Kasumi-1 (cell line): Measurements from ENCODE around the gene WEE2.
"Not testable (repeated sequence)": the region's sequence is repeated elsewhere in the genome, so short reads cannot be mapped to it uniquely, and the experiment has no call there.

Source experiments
- DNase-seq, 2 experiments: peaks; one replicate each; lab custom pipeline; 2025; lab: John Stamatoyannopoulos, UW

The WEE2 gene

GRCh38 chr7:141714571-141714970 lies 6.4 kb downstream of the WEE2 start:
- DNase-seq = no peak

DNA sequence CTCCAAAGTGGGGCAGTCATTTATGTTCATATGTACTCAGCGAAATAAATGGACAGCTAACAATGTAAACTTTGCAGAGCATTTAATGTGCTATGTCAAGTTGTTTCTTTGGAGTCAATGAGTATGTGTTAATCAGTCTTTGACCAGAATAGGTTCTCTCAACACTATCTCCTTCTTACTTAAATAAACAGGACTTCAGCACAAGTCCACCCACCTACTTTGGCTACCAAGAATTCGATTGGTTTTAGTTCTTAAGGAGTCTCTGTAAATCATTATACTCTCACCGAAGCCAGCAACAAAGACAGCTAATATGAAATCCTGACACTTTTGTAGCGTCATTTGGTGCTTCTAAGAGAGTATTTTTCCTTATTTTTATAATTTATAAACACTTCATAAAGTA lies 6.9 kb downstream of the WEE2 start:
- no peak for DNase-seq

- no peak for DNase-seq
Measured at GRCh38 chr7:141715794-141716689, 7.9 kb downstream of the WEE2 start.

DNA sequence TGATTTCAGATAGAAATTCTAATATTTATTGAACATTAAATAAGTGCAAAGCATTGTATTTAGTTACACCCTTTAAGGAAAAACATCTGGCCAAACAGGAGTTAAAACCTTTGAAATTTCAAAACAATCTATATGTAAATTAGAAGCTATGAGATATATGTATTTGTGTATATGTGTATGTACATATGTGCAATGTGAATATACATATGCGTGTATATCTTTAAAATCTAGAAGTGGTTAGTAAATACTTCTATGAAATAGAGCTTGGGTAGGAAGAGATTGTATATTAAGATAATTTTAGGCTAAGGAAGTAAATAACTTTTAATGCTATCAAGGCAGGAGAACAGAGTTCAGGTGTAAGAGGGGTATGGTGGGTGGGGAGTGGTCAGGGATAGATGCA lies 9.3 kb downstream of the WEE2 start:
- no peak for DNase-seq

GRCh38 chr7:141722529-141722928 lies 14.4 kb downstream of the WEE2 start:
- DNase-seq = no peak

- DNase-seq = no peak
Measured at GRCh38 chr7:141729020-141729419, 20.9 kb downstream of the WEE2 start.

DNA sequence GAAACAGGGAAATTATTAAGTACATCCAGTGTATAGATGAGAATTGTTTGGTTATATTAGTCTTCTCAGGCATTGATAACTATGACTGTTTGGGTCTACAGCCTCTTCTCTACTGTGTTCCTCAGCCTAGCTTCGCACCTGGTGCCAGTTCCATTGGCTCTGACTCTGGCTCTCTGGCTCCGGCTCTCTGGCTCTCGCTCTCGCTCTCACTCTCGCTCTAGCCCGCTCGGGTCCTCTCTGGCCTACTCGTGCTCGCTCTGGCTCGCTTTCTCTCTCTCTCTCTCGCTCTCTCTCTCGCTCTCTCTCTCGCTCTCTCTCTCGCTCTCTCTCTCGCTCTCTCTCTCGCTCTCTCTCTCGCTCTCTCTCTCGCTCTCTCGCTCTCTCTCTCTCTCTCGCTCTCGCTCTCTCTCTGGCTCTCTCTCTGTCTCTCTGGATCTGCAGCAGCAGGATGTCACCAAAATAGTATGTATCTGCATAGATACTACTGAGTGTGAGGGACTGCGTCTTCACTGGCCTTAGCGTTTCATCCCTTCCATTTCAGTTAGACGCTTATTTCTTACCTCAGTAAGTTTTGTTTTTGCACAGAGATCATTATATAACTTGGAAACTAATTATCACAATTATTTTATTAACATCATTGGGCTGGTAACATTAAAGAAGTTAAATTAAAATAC lies 23.5 kb downstream of the WEE2 start:
- no peak for DNase-seq

GRCh38 chr7:141737118-141737835 lies 29.1 kb downstream of the WEE2 start:
- peak in 1 of 2 experiments; percentile 9 for DNase-seq

DNA sequence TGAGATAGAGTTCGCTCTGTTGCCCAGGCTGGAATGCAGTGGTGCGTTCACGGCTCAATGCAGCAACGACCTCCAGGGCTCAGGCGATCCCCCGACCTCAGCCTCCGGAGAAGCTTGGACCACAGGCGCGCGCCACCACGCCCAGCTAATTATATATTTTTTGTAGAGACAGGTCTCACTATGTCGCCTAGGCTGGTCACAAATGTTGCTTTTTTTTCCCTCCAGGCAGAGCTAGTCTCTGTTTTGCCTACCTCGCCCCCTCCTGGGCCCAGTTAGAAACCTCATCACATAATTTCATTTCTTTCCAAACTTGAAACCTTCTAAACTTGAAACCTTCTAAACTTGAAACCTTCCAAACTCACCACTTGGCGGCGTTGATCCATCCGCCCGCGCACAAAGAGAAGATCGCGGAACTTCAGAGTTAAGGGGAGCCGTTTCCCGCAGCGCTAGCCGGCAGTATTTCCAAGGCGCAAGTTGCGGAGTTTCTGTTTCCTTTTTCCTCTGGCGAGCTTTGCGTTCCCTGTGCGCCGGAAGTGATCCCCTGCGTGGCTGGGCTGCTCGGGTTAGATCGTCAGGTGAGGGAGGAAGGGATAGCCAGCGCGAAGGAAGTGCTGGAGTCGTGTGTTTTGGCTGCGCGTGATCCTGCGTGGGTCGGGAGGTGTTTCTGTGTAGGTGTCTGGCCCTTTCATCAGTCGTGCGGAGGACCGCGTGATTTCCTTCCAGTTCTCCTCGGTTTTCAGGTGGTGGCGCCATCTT lies 29.9 kb downstream of the WEE2 start, which contains the start of gene SSBP1:
TSS of gene SSBP1 (plus strand) at position 523 of the 756 bp plus-strand sequence. CDS start 809 bp downstream, outside the sequence.
- DNase-seq = peak; percentile 99

- no peak for DNase-seq
Measured at GRCh38 chr7:141738592-141739013, 30.4 kb downstream of the WEE2 start.

DNA sequence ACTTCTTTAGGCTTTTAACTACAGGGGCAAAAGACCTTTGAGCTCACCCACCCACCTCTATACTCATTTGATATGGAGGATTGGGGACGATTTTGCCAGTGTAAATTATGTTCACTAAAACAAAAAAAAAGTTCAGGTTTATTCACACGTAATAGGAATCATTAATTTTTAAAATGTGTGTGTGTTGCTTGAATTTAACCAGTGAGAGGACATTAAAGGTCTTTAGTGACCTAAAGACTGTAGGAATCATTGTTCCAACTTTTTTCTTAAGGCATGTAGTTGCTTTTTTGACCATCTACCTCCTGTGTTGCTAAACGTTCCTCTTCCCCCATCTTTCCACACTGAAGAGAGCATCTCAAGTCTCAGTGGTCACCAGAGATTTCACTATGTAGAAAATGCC lies 31.1 kb downstream of the WEE2 start:
- DNase-seq = no peak

GRCh38 chr7:141742229-141742628 lies 34.1 kb downstream of the WEE2 start:
- no peak for DNase-seq

DNA sequence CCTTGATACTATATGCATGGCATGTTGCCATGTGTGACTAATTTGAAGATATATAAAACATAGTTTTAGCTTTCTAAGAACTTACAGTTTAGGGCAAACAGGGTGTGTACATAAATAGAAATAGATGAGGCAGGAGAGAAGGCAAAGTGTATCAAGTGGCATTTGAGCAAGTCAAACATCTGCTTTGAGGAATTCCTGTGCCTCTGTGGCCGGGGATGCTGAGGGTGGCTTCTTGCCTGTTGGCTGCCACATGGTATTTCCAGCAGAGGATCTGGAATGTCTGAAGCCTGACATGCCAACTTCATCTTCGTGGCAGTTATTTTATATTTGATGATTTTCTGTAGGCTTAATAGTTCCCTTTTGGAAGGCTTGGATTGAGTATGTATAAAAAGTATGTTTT lies 36.0 kb downstream of the WEE2 start:
- DNase-seq = no peak

- DNase-seq = no peak
Measured at GRCh38 chr7:141748396-141748795, 40.2 kb downstream of the WEE2 start.

DNA sequence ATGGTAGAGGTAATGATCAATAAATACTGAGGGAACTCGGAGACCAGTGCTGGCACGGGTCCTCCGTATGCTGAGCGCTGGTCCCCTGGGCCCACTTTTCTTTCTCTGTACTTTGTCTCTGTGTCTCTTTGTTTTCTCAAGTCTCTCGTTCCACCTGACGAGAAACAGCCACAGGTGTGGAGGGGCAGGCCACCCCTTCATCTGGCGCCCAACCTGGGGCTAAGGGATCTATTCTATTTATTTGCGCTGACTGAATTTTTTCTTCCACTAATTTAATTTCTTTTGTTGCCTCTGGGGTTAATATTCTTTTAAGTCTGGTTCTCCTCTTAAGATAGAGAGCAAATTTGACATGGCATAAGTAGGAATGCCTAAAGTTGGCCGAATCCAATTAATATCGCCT lies 43.8 kb downstream of the WEE2 start:
- not testable (repeated sequence) for DNase-seq

- peak in 1 of 2 experiments; percentile 13 for DNase-seq
Measured at GRCh38 chr7:141752634-141753033, 44.5 kb downstream of the WEE2 start.

- peak; percentile 51 to 62 for DNase-seq
Measured at GRCh38 chr7:141754939-141755338, 46.8 kb downstream of the WEE2 start.

GRCh38 chr7:141763797-141764196 lies 55.6 kb downstream of the WEE2 start, which contains the start of gene TAS2R3:
TSS of gene TAS2R3 (plus strand) at chr7:141764097. CDS start at chr7:141764159, 62 bp downstream.
- DNase-seq = no peak

DNA sequence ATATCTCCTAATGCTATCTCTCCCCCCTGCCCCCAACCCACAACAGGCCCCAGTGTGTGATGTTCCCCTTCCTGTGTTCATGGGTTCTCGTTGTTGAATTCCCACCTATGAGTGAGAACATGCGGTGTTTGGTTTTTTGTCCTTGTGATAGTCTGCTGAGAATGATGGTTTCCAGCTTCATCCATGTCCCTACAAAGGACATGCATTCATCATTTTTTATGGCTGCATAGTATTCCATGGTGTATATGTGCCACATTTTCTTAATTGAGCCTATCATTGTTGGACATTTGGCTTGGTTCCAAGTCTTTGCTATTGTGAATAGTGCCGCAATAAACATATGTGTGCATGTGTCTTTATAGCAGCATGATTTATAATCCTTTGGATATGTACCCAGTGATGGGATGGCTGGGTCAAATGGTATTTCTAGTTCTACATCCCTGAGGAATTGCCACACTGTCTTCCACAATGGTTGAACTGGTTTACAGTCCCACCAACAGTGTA lies 62.0 kb downstream of the WEE2 start:
- not testable (repeated sequence) for DNase-seq

GRCh38 chr7:141776374-141776773 lies 68.2 kb downstream of the WEE2 start, which contains the start of gene TAS2R4:
TSS of gene TAS2R4 (plus strand) at chr7:141776674. CDS start at chr7:141778489, 1,815 bp downstream.
- no peak for DNase-seq
